ENCODE data around the gene TRIML2.
"Not testable (repeated sequence)": the region's sequence is repeated elsewhere in the genome, so short reads cannot be mapped to it uniquely, and the experiment has no call there.

TRIML2 gene

GRCh38 chr4:188106454-188106853 lies 2.9 kb downstream of the TRIML2 start:
- no peak for DNase-seq (ENCODE audit: low spot score)

- DNase-seq (ENCODE audit: low spot score), result no peak
Observed at GRCh38 chr4:188092824-188093223, 16.6 kb downstream of the TRIML2 start.

GRCh38 chr4:188086858-188087257 lies 22.5 kb downstream of the TRIML2 start:
- no peak for DNase-seq (ENCODE audit: low spot score)

GRCh38 chr4:188082796-188083195 lies 26.6 kb downstream of the TRIML2 start:
- DNase-seq (ENCODE audit: low spot score), result no peak

DNA sequence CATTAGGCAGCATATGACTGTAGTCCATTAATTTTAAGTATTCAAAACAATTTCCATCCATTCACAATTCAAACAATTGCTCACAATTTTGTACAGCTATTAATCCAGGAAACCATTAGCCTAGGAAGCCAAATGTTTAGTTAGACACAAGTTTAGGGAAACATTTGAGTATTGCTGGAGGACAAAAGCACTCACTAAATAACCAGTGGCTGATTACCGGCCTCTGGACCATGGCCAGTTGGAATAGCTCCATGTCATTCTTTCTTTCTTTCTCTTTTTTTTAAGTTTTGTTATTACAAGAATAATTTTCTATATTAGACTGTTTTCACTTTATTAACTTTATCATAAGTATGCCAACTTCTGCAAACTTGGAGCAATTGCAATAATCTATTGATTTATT lies 31.3 kb downstream of the TRIML2 start:
- DNase-seq (ENCODE audit: low spot score), result no peak

DNA sequence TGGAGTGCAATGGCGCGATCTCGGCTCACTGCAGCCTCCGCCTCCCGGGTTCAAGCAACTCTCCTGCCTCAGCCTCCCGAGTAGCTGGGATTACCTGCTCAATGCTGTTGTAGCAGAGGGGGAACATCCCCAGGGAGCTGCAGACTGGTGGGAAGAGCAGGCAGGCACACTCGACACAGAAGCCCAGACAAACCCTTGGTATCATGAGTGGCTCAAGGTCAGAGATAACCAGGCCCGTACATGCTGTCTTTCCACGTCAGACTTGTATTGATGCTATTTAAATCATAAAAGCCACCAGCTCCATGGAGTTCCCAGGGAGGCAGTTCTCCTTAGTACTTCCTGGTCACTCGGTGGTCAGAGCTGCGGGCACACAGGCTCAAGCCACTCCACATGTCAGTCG lies 33.2 kb downstream of the TRIML2 start:
- no peak for DNase-seq (ENCODE audit: low spot score)

GRCh38 chr4:188061083-188061482 lies 48.3 kb downstream of the TRIML2 start:
- DNase-seq (ENCODE audit: low spot score), result no peak

- no peak for DNase-seq (ENCODE audit: low spot score)
Observed at GRCh38 chr4:188053302-188053701, 56.1 kb downstream of the TRIML2 start.

GRCh38 chr4:188046657-188047056 lies 62.7 kb downstream of the TRIML2 start:
- no peak for DNase-seq (ENCODE audit: low spot score)

DNA sequence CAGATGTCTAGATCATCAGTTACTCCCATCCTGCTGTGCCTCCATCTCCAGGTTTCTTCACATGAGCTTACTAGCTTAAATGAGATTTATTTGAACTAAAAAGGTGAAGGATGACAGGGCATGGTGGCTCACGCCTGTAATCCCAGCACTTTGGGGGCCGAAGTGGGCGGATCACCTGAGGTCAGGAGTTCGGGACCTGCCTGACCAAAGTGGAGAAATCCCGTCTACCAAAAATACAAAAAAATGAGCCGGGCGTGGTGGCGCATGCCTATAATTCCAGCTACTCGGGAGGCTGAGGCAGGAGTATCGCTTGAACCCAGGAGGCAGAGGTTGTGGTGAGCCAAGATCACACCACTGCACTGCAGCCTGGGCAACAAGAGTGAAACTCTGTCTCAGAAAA lies 63.9 kb downstream of the TRIML2 start:
- DNase-seq (ENCODE audit: low spot score), result not testable (repeated sequence)

GRCh38 chr4:188043154-188043553 lies 66.2 kb downstream of the TRIML2 start:
- DNase-seq (ENCODE audit: low spot score), result no peak

- DNase-seq (ENCODE audit: low spot score), result no peak
Observed at GRCh38 chr4:188042191-188042590, 67.2 kb downstream of the TRIML2 start.

GRCh38 chr4:188041721-188042120 lies 67.7 kb downstream of the TRIML2 start:
- no peak for DNase-seq (ENCODE audit: low spot score)

Measured in cerebellar cortex (tissue), 1 donor.